Loucy (cell line): ENCODE results near the gene TOR1B.
"Not testable (repeated sequence)": the region's sequence is repeated elsewhere in the genome, so short reads cannot be mapped to it uniquely, and the experiment has no call there.

Experiments used
- H2AFZ ChIP-seq: fragments of 200-600 bp; sonication (generic); 2 replicates; pipeline ENCODE4 v1.6.0; 2016; ENCODE audit warnings: antibody characterized with exemption, mild to moderate bottlenecking, low read length, moderate library complexity
- H3F3A ChIP-seq: fragments of 200-600 bp; 2 replicates; pipeline ENCODE4 v1.6.0; 2016; ENCODE audit warnings: antibody characterized with exemption, low read depth, mild to moderate bottlenecking
- H3K27me3 ChIP-seq: fragments of 200-600 bp; sonication (generic); 2 replicates; pipeline ENCODE4 v1.6.1; 2014; ENCODE audit warnings: low read length, mild to moderate bottlenecking; ENCODE audit not compliant: insufficient read depth, poor library complexity, severe bottlenecking
- H3K36me3 ChIP-seq: fragments of 200-600 bp; sonication (generic); 2 replicates; pipeline ENCODE4 v1.6.1; 2016; ENCODE audit warnings: low read length; ENCODE audit not compliant: insufficient read depth
- H3K4me1 ChIP-seq: fragments of 200-600 bp; sonication (generic); 2 replicates; pipeline ENCODE4 v1.5.1; 2014; ENCODE audit warnings: low read length, mild to moderate bottlenecking; ENCODE audit not compliant: insufficient read depth, poor library complexity, severe bottlenecking
- H3K4me2 ChIP-seq: fragments of 200-600 bp; sonication (generic); 2 replicates; pipeline ENCODE4 v1.6.0; 2014; ENCODE audit warnings: antibody characterized with exemption, low read length, low read depth, mild to moderate bottlenecking; ENCODE audit not compliant: poor library complexity, severe bottlenecking
- H3K4me3 ChIP-seq: fragments of 200-600 bp; sonication (generic); 2 replicates; pipeline ENCODE4 v1.5.1; 2014; ENCODE audit warnings: low read length, mild to moderate bottlenecking, mixed read lengths; ENCODE audit not compliant: poor library complexity, severe bottlenecking
- H3K79me2 ChIP-seq: fragments of 200-600 bp; sonication (generic); 2 replicates; pipeline ENCODE4 v1.6.1; 2014; ENCODE audit warnings: low read length; ENCODE audit not compliant: insufficient read depth
- H3K9ac ChIP-seq: fragments of 200-600 bp; sonication (generic); 2 replicates; pipeline ENCODE4 v1.6.0; 2014; ENCODE audit warnings: mild to moderate bottlenecking, low read depth, low read length, moderate library complexity; ENCODE audit not compliant: poor library complexity, severe bottlenecking
- H3K9me2 ChIP-seq: fragments of 200-600 bp; sonication (generic); replicated peaks from 2 replicates; pipeline ENCODE4 v1.6.1; 2016; ENCODE audit warnings: low read depth, low read length, mixed read lengths
- H3K9me3 ChIP-seq: fragments of 200-600 bp; sonication (generic); 2 replicates; pipeline ENCODE4 v1.6.1; 2014; ENCODE audit warnings: mild to moderate bottlenecking, antibody characterized with exemption, low read length, low read depth; ENCODE audit not compliant: insufficient read depth
- H4K20me1 ChIP-seq: fragments of 200-600 bp; sonication (generic); 2 replicates; pipeline ENCODE4 v1.6.0; 2014; ENCODE audit warnings: antibody characterized with exemption, low read length, mild to moderate bottlenecking; ENCODE audit not compliant: insufficient read depth, poor library complexity, severe bottlenecking
- CTCF ChIP-seq: fragments of 200-600 bp; sonication (generic); conservative IDR thresholded peaks from 2 replicates; pipeline ENCODE4 v1.5.1; 2014; ENCODE audit warnings: mild to moderate bottlenecking, antibody characterized with exemption, low read length
- EZH2phosphoT487 ChIP-seq: fragments of 200-600 bp; IDR thresholded peaks from 2 replicates; pipeline ENCODE4 v1.6.1; 2018; ENCODE audit warnings: antibody characterized with exemption, mild to moderate bottlenecking, moderate library complexity, borderline replicate concordance

Gene TOR1B

GRCh38 chr9:129761293-129761900 is 41.6 kb upstream of the TOR1B start:
- H3K9ac ChIP-seq: no peak overlapping the region
- no peak overlapping the region for H2AFZ ChIP-seq
- H3F3A ChIP-seq: no peaks in the 10 kb centered on the region
- H3K36me3 ChIP-seq: no peaks in the 10 kb centered on the region
- H3K9me2 ChIP-seq: no peaks in the 10 kb centered on the region
- H3K4me1 ChIP-seq: no peaks in the 10 kb centered on the region
- H3K27me3 ChIP-seq: no peaks in the 10 kb centered on the region
- no peaks in the 10 kb centered on the region for H3K9me3 ChIP-seq
- H3K4me3 ChIP-seq: no peak overlapping the region
- TF ChIP-seq EZH2phosphoT487: no peak
- no peak for TF ChIP-seq CTCF
- H4K20me1 ChIP-seq: no peaks in the 10 kb centered on the region
- no peaks in the 10 kb centered on the region for H3K79me2 ChIP-seq
- H3K4me2 ChIP-seq: no peak overlapping the region

- Histone ChIP-seq H3K4me1 (no peaks in the 10 kb centered on the region), H3K9me3 (no peaks in the 10 kb centered on the region), H4K20me1 (no peaks in the 10 kb centered on the region), H2AFZ (no peak overlapping the region), H3K79me2 (no peaks in the 10 kb centered on the region), H3K36me3 (no peaks in the 10 kb centered on the region), H3K9me2 (no peaks in the 10 kb centered on the region), H3K4me2 (no peak overlapping the region), H3K4me3 (no peak overlapping the region), H3F3A (no peaks in the 10 kb centered on the region), H3K27me3 (no peaks in the 10 kb centered on the region), H3K9ac (no peak overlapping the region)
- TF ChIP-seq CTCF (no peak), EZH2phosphoT487 (no peak)
Measured at GRCh38 chr9:129761901-129762369, 41.0 kb upstream of the TOR1B start.

- not testable (repeated sequence) for H4K20me1 ChIP-seq, H3K36me3 ChIP-seq, H3K27me3 ChIP-seq, H3K9ac ChIP-seq, H3K9me2 ChIP-seq, H3K79me2 ChIP-seq, H2AFZ ChIP-seq, H3K4me3 ChIP-seq, H3K4me2 ChIP-seq, H3K9me3 ChIP-seq, H3F3A ChIP-seq, H3K4me1 ChIP-seq
Measured at GRCh38 chr9:129762370-129762984, 40.5 kb upstream of the TOR1B start.
